Activated CD8-positive, alpha-beta memory T cell treated with anti-CD3 and anti-CD28 coated beads for 48 hours (primary cell): ENCODE results near the gene EML3.
"Not testable (repeated sequence)": the region's sequence is repeated elsewhere in the genome, so short reads cannot be mapped to it uniquely, and the experiment has no call there.

Source experiments
- DNase-seq, 3 experiments: peaks; one replicate each; pipeline ENCODE4 v3.0.0-alpha.2; 2020; ENCODE audit warnings: low read depth in 2 of 3, low spot score in 2 of 3

The EML3 gene

GRCh38 chr11:62600367-62601121 lies 12.0 kb downstream of the EML3 start:
- no peak for DNase-seq

DNA sequence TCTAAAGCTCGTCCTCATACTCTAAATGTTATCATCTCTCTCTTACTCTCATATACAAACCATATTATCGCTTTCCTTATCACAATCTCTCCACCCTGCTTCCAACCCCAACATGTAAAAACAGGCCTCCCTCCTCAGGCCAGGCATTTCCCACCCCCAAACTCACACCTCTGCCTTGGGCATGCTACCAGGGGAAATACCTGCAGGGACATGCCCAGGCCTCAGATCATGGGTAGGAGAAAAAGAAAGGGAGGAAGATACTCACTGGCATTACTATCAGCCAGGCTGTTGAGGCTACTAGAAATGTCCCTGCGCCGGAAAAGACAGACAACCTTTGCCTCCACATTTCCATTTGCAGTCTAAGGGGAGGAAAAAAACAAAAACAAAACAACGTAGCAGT lies 12.7 kb downstream of the EML3 start:
- DNase-seq = no peak

GRCh38 chr11:62599069-62599696 lies 13.4 kb downstream of the EML3 start:
- DNase-seq = peak; percentile 88 to 91 (median 88)

DNA sequence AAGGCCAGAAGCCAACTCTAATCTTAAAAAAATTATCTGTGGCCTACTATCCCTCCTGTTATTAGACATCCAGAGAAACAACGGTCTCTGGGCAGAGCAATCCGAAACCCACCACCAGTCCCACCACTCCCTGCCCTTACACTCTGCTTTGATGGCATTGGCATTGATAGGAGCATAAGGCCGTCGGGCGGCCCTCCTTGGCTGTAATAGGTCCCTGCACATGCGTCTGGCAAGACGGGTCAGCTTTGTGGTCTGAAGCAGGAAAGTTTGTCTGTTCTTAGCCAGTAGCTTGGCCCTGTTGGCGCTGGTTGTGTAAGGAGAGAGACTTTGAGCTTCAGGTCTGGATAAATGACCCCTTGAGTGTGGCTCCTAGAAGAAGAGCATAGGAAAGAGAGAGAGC lies 17.5 kb downstream of the EML3 start:
- no peak for DNase-seq

DNA sequence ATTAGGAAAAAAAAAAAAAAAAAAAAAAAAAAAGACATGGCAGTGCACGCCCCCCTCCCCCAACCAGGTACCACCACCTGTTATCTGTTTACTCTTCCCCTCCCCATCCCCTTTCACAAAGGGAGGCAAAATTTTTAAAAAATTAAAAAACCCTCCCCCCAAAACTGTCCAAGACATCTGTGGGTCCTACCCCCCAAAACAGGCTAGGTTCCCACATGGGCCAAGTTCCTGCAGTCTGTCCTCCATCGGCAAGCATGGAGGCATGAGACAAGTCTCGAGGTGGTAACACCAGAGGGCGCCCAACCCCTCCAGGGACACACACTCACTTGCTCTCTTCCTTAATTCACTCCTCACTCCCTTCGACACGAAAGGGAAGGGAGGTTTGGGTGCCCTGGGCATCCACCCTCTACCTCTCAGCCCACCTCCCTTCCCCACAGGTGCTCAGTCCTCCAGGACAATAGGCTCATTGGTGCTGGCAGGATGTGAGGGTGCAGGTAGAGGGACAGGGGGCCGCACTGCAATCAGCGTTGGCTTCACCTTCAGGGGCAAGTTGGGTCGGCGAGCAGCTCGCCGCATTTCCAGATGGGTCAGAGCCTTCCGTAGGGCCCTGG lies 19.0 kb downstream of the EML3 start:
- peak in 1 of 3 experiments; percentile 52 for DNase-seq

GRCh38 chr11:62592989-62593421 lies 19.6 kb downstream of the EML3 start:
- DNase-seq = no peak

GRCh38 chr11:62592146-62592815 lies 20.3 kb downstream of the EML3 start:
- DNase-seq = no peak

- DNase-seq = peak; percentile 83 to 92 (median 88)
Measured at GRCh38 chr11:62591448-62592145, 21.0 kb downstream of the EML3 start, which contains the start of gene TUT1. Gene TUT1, minus strand, starts transcription at chr11:62591523. Its CDS starts 38 bp downstream, at chr11:62591485.

DNA sequence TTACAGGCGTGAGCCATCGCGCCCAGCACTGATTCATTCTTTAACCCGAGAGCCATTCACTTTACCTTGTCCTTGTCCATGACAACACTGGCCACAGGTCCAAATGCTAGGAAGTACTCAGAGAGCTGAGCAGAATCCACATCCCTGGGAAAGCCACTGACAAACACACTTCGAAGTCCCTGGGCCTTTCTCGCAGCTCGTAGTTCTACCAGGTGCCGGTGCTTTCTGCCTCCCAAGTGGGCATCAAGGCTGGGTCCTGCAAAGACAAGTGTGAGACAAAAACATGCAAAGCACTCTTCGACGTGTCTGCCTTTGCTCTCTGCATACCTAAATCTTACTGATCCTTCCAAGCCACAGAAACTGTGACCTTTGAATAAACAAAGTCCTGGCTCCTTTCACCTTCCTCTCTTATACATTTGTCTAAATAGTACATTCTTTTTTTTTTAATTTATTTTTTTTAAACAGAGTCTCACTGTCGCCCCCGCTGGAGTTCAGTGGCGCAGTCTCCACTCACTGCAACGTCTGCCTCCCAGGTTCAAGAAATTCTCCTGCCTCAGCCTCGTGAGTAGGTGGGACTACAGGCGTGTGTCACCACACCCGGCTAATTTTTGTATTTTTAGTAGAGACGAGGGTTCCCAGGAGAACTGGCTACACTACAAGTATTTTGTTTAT lies 23.5 kb downstream of the EML3 start:
- no peak for DNase-seq

- DNase-seq = not testable (repeated sequence)
Measured at GRCh38 chr11:62585356-62585755, 27.2 kb downstream of the EML3 start.

- DNase-seq = not testable (repeated sequence)
Measured at GRCh38 chr11:62581735-62582134, 30.8 kb downstream of the EML3 start.

GRCh38 chr11:62580959-62581715 lies 31.4 kb downstream of the EML3 start:
- DNase-seq = no peak

GRCh38 chr11:62579252-62579651 lies 33.3 kb downstream of the EML3 start:
- DNase-seq = no peak

DNA sequence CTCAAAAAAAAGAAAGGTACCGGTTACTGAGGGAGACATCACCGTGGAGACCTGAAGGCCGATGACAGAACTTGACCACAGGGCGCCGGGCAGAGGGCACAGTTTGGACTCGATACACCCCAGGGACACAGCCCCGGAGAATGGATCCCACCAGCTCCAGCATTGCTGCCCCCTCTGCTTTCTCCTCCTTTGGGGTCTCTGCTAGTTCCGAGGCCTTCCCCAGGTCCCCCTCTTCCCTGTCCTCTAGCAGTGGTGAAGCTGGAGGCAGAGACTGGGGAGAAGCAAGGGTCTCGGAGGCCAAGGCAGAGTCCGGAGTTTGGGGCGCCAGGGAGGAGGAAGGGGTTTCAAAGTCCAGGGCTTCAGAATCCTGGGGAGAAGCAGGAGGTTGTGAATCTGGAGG lies 34.0 kb downstream of the EML3 start:
- no peak for DNase-seq

- DNase-seq = no peak
Measured at GRCh38 chr11:62577046-62577714, 35.4 kb downstream of the EML3 start.

DNA sequence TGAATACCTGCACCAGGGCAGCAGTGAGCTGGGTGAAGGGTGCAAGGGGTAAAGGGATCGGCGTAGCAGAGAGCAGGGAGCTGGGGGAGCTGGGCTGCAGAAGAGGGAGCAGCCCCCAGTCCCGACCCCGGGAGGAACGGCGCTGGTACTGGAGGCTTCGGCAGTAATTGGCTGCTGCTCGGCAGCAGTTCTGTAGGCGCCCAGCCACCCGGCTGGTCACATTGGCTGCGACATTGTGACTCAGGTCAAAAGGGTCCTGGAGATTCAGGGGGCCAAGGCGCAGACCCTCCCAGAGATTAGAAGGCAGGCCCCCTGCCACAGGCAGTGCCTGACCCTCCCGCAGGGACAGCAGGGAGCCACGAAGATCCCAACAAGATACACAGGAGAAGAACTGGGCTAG lies 36.7 kb downstream of the EML3 start:
- DNase-seq = no peak

GRCh38 chr11:62575156-62575555 lies 37.4 kb downstream of the EML3 start:
- no peak for DNase-seq

- no peak for DNase-seq
Measured at GRCh38 chr11:62574363-62575071, 38.1 kb downstream of the EML3 start.
